Stimulated activated CD8-positive, alpha-beta memory T cell treated with anti-CD3 and anti-CD28 coated beads, Interleukin-4, amount 100 ng/mL, for 48 hours (primary cell): ENCODE data around the gene SF3B2.
"Not testable (repeated sequence)": the region's sequence is repeated elsewhere in the genome, so short reads cannot be mapped to it uniquely, and the experiment has no call there.

Source experiments
- DNase-seq: peaks from one replicate; pipeline ENCODE4 v3.0.0-alpha.2; 2020

Gene SF3B2, protein sequence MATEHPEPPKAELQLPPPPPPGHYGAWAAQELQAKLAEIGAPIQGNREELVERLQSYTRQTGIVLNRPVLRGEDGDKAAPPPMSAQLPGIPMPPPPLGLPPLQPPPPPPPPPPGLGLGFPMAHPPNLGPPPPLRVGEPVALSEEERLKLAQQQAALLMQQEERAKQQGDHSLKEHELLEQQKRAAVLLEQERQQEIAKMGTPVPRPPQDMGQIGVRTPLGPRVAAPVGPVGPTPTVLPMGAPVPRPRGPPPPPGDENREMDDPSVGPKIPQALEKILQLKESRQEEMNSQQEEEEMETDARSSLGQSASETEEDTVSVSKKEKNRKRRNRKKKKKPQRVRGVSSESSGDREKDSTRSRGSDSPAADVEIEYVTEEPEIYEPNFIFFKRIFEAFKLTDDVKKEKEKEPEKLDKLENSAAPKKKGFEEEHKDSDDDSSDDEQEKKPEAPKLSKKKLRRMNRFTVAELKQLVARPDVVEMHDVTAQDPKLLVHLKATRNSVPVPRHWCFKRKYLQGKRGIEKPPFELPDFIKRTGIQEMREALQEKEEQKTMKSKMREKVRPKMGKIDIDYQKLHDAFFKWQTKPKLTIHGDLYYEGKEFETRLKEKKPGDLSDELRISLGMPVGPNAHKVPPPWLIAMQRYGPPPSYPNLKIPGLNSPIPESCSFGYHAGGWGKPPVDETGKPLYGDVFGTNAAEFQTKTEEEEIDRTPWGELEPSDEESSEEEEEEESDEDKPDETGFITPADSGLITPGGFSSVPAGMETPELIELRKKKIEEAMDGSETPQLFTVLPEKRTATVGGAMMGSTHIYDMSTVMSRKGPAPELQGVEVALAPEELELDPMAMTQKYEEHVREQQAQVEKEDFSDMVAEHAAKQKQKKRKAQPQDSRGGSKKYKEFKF

DNA sequence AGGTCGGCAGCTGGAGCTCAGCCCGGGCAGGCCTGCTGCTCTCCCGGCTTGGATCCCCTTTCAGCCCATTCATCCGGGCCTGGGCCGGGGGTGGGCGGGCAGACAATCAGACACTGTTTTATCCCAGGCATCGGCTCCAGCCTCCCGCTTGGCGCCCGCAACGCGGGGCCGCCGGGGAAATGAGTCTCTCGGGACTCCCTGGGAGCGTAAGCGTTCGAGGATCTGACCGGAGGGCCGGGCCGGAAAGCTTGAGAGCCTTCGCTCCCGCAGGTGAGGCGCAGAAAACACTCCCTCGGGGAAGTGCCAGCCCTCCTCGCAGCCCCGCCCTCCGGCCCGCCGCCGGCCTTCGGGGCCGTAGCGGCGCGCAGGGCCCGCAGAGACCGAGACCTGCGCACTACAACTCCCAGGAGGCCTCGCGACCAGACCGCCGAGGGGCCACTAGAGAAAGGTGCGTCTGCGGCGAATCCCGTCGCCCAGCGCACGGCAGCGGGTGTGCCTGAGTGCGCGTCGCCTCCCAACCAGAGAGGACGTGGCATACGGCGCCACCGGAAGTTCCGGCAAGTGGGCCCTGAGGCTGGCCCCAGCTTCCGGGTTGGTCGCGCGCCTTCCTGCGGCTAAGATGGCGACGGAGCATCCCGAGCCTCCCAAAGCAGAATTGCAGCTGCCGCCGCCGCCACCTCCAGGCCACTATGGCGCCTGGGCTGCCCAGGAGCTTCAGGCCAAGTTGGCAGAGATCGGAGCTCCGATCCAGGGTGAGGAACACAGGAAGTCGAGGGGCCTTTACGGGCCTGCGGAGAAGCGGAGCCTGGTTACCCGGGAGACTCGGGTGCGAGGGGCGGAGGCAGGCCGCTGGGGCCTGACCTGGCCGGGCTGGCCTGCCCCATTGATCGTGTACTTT lies at the start of gene SF3B2:
Gene SF3B2, plus strand, starts transcription at position 599 of the 898 bp plus-strand sequence. Its CDS starts 21 bp downstream, at position 620.
- DNase-seq = peak; percentile 95

DNA sequence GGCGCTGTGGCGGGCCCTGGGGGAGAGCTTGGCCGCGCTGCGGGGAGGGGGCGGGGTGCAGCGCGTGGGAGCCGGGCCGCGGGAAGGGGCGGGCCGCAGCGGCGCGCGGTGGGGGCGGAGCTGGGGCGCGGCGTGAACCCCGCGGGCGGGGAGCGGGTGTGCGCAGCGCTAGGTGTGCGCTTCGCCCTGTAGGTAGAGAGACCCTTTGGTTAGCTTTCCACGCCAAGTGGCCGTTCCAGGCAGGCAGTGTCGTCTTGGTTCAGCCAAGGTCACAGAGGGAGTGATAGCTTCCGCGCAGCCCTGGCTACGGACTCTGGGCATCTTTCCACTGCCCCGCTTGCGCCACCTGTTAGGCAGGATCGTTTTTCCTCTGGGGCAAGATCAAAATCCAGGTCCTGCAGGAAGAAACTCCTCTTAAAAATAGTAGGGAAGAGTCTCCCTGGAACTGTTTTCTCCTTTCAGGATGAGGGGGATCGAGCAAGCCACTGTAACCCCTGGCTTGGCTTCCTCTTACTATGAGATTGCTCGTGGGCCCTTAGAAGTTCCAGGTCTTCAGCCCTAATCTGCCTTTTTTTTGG lies 49.4 kb upstream of the SF3B2 start:
- no peak for DNase-seq

DNA sequence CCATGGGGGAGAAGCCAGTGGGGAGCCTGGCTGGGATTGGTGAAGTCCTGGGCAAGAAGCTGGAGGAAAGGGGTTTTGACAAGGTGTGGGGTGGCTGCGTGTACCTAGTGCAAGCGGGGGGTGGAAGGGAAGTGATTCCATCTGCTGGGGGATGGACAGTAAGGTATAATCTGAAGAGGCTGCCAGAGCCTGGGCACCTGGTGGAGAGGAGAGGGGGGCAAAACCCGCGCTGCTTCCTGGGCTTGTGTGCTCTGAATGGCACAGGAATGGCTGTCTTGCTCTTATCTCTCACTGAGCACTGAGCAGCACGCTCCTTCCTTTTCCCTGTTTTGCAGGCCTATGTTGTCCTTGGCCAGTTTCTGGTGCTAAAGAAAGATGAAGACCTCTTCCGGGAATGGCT lies 48.9 kb upstream of the SF3B2 start:
- DNase-seq = no peak

DNA sequence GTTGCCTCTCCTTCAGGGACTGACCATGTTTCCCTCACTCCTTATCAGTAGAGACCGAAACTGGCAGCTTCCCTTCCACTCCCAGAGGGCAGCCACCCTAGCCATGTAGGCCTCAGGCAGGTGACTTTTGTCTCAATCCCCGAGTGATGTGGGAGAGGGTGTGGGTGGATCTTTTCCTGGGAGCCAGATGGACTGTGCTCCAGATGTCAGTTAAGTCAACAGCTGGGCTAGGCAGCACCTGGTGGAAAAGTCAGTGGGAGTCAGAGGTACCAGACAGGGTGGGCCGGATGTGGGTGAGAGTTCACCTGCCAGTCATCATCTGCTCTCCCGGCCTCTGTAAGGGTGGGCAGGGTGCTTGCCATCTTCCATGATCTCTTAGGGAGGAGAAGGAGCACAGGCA lies 48.0 kb upstream of the SF3B2 start:
- DNase-seq = no peak

DNA sequence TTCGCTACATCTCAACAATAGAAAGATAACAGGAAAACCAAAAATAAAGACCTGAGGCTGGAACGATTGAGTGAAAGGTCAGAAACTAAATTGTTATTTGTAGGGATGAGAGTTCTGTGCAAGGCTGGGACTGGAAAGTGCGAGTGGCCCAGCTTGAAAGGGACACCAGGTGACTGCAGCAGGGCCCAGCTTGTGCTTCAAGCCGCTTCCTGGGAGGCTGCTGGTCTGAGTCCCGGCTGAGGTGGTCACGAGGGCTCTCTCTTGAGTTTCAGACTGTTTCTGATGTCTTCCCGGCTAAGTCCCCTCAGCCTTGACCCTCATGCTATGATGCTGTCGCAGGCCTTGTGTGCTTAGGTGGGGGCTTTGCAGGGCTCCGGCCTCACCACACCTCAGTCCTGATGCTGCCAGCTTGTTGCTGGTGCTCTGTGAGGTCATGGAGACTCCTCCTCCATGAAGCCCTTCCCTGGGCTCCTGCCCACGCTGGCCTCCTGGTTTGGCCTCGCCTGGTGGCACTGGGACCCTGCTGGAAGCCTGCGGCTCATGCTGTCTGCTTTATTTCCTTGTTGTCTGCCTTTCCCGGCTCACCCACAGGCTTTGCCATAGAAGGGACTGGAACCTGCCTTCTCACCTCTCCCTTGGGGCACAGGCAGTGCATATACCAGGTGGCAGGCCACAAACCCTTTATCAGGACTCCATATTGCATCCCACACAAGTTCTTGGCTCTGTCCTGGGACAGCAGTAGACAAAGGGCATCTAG lies 45.9 kb upstream of the SF3B2 start:
- DNase-seq = no peak

DNA sequence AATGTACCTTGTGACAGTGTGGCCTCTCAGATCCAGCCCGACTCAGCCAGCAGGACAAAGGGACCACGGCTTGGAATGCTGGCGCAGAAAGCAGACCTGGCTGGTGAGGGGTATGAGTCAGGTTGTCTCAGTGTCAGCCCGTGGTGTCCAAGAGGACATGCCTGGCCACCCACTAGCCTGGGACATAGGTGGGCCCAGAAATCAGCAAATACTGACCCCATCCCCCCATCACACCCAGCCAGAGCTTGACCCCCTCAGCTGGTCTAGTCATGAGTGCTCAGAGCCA lies 45.3 kb upstream of the SF3B2 start:
- no peak for DNase-seq

DNA sequence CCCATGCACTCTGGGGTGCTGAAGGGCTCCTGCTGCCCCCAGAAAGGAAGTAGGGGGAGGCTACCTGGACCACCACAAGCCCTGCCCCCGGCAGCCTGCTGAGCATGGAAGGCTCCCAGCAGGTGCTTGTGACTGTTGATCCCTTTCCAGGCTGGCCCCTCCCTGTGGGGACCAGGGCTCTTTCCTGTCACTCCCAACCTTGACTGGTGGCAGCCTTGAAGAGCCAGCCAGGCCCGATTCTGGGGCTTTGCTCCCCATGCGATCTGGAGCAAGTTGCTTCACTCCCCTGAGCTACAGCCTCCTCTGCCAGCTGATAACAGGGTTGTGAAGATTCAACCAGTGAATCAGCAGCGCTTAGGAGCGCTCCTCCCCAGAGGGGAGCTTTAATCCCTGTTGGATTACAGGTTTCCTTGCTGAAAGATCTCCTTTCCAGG lies 44.9 kb upstream of the SF3B2 start:
- DNase-seq = no peak

DNA sequence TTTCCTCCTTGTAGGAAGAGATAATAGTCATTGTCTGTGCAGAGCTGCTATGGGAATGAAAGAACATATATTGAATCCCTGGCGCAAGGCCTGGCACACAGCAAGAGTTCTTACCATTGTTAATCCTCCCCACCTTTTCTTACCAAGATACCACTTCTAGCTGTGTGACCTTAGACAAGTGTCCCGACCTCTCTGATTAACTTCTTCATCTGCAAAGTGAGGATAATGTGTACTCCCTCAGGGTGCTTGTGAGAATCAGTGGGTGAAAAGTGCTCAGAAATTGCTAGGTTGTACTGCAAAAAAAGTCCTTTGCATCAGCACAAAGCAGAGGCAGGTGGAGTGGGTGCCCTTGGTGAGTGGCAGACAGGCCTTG lies 44.1 kb upstream of the SF3B2 start:
- no peak for DNase-seq

DNA sequence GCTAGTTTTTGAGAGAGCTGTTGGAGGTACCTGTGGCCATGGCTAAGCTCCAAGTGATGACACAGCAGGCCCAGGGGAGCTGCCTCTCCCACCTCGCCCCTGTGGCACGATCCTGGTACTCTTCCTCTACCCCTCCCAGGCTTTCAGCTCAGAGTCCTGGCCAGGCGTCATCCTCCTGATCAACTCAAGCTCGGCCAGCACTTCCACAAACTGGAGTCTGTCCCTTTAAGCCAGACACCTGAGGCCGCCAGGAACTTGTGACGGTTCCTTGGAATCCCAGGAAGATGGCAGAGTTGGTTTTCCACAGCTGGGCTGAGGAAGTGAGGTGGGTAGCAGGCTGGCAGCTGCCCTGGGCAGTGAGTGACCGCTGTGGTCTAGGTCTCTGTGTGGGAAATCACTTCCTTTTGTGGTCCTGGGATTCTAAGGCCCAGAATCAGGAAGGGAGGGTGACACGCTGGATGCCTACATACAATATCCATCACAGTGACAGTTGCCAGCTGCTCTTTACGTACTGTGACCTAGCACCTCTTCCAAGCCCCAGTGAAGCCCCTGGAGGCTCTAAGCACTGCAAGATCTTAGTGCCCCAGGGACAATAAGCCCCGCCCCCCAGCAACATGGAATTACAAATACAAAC lies 43.6 kb upstream of the SF3B2 start:
- DNase-seq = no peak

DNA sequence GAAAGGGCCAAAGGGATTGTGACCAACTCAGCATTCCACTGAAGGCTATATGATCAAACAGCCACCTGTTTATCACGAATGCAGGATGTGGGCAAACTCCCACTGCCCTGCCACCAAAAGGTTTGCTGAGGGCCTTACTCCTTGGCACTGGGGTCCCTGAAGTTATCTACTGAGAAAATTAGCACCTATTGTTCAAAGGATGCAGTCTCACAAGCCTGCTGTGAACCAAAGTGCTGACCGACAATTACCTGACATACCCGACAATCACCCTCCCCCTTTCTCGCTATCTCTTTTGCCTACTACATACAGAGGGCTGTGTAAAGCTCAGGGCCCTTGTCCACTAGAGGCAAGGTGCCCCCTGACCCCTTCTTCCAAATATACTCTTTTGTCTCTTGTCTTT lies 42.1 kb upstream of the SF3B2 start:
- DNase-seq = not testable (repeated sequence)

DNA sequence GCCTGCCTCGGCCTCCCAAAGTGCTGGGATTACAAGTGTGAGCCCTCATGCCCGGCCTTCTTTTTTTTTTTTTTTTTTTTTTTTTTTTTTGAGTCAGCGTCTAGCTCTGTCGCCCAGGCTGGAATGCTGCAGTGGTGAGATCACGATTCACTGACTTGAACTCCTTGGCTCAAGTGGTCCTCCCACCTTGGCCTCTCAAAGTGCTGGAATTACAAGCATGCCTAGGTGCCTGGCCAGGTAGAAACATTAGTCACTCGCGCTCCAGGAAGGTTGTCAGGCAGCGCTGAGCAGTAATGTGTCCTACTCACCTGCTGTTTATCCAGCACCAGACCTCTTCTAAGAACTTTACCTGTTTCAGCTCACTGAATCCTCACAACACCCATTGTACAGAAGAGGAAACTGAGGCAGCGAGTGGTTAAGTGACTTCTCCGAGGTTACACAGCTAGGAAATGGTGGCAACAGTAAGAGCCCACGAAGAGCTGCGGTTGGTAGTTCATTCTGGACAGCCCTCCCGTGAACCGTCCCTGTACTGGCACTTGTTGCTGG lies 40.9 kb upstream of the SF3B2 start:
- no peak for DNase-seq

DNA sequence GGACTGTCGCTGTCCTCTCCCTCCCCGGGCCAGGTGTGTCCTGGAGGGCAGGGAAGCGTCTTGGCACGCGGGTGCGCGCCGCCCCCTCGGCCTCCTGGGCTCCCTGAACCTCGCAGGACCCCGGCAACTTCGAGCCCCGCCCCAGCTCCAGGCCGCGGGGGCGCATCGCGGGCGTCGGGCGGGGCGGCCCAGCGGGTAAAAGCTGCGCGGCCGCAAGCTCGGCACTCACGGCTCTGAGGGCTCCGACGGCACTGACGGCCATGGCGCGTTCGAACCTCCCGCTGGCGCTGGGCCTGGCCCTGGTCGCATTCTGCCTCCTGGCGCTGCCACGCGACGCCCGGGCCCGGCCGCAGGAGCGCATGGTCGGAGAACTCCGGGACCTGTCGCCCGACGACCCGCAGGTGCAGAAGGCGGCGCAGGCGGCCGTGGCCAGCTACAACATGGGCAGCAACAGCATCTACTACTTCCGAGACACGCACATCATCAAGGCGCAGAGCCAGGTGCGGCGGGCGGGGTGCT lies 40.3 kb upstream of the SF3B2 start, which contains the start of gene CST6:
Gene CST6, plus strand, starts transcription at position 224 of the 519 bp plus-strand sequence. Its CDS starts 37 bp downstream, at position 261.
- no peak for DNase-seq

DNA sequence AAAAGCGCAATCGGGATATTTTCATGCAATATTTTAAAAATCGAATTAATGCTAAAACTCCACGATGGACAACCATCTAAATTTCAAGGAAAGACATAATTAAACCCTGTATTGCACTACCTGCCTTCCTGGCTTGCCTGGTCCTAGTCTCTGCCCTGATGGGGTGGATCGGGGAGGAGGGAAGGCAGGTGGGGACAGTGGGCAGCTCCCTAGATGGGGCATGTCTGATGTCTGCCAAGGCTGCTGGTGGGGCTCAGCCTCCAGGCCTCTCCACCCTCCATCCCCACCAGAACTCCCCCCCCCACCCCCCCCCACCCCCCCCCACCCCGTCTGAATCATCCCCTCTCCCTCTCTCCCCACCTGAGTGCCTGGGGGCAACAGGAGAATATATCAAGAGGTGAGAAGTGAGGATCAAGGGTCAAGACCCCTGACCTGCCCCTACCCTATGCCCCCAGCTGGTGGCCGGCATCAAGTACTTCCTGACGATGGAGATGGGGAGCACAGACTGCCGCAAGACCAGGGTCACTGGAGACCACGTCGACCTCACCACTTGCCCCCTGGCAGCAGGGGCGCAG lies 39.7 kb upstream of the SF3B2 start:
- no peak for DNase-seq

DNA sequence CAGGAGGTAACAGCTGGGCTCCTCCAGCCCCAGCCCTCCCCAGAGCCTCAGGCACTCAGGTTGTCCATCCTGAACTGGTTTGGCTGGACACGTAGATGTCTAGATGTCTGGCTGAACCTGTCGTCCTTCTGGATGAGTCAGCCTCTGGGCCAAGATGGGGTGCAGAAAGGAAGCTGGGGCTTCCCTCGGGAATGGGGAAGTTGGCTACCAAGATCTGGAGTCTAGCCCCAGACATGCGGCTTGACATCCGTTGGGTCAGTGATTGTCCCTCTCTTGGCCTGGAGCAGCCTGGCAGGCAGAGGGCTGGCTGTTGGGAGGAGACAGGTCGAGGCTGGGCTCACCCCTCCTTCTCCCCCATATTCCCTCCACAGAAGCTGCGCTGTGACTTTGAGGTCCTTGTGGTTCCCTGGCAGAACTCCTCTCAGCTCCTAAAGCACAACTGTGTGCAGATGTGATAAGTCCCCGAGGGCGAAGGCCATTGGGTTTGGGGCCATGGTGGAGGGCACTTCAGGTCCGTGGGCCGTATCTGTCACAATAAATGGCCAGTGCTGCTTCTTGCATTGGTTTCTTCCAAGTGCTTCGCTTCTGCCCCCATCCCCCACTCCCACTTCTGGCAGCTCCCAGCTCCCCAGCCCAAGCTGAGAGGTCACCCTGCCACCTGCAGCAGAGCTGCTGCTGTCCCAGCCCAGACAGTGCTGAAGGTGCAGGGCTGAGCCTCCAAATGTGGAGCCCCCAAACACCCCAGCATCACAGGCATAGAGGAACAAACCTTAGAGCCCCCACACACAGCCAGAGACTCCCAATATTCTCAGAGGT lies 39.0 kb upstream of the SF3B2 start:
- no peak for DNase-seq

DNA sequence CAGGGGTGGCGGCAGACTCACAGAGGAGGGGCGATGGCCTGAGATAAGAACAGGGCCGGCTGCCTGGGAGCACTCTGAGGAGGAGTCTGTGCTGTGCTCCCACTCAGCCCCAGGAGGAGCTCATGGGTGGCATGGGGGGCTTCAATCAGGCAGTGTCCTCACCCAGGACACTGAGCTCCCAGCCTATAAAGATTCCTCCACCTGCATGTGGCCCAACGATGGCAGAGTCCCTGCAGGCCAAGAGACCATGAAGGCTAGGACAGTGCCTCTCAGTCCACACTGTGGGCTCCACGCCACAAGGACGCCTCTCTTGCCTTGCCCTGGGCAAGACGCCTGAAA lies 38.4 kb upstream of the SF3B2 start:
- no peak for DNase-seq

DNA sequence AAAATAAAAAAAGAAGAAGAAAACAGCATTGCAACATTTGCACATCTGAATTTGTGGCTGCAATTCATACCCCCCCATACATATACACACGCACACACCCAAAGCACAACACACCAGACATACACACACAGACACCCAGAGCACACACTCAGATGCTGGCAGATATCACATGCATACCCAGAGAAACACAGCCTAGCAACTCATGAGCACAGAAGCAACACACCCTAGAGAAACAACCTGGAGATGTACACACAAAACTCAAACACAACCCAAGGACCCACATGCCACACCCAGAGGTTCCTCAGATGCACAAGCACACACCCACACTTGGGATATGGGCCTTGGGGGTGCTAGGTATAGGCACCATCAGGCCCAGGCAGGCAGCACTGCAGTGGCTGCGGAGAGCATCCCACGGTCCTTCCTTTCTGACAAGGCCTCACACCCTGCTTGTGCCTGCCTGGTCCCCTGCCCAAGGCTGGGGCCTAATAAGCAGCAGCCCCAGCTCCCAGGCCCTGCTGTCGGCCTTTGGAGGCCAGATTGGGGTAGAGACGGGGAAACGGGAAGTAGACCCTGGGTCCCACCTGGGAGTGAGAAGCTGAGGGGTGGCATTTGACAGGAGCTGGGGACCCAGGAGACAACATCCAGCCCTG lies 37.2 kb upstream of the SF3B2 start:
- no peak for DNase-seq

DNA sequence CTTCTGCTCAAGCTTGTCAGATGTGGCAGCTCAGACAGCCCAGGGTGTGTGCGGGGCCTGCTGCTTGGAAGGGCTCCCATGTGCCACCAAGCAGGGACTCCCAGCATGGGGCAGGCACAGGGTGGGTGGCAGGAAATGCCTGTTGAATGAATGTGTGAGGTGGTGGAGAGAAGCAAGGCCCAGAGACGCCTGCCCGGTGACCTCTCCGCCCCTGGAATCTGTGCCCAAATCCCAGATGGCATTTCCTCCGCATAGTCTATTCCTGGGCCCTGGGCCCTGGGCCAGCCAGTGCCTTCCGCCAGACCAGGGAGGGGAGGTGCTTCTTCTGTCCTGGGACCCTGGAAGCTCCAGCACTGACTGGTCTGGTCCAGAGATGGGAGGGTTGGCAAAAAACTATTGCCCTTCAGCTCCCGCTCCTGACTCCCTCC lies 36.7 kb upstream of the SF3B2 start:
- DNase-seq = no peak

DNA sequence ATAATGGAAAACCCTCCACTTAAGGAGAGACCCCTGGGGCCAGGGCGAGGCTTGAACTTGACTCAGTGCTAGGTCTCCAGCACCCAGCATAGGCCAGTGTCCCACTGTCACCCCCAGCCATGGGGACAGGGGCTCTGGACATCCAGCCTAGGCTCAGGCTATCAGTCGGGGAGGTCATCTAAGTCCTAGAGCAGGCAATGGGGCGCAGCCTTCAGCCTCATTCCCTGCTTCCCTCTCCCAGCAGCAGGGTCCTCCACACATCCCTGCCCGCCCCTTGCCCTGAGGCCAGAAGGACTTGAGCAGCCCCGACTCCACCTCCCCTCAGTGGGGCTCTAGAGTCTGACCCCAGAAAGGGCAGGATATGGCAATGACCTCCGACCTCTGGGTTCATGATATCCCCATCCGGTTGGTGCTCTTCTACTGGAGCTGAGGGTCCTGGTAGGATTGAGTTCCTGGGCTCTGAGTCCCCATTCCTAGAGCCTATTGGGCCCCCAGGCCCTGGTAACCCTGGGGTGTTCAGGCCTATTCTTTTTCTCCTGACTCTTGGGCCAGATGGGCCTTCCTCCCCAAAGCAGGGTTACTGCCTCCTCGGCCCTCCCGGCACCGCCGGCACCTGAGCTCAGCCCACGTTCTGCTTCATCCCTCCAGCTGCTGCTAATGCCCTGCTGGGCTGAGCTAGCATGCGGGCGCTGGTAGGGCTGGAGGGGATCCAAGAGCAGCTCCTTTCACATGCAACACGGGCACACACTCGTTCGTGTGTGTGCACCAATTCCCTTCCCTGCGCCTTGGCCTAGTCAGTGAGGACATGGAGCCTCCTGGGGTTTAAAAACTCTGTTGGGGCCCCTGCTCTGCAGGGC lies 36.0 kb upstream of the SF3B2 start:
- no peak for DNase-seq
